Fibroblast of lung (primary cell): ENCODE data around the gene PODXL2. TPM values are rescaled to one million over a fixed set of nuclear protein-coding genes. Genes with fewer than 3 reads are reported as not detected.

ENCODE experiments used
- DNase-seq, 2 donors: peaks; one replicate each; pipeline versions ENCODE4 v3.0.0 to v3.0.0-alpha.2; 2010; ENCODE audit warnings: low read depth in 2 of 2
- H2AFZ ChIP-seq: 2 replicates; pipeline ENCODE4 v1.5.1; 2012; ENCODE audit warnings: low read length, control low read depth, inconsistent platforms
- H3K27ac ChIP-seq: 2 replicates; pipeline ENCODE4 v1.5.1; 2011; ENCODE audit warnings: low read length, control low read depth; ENCODE audit not compliant: insufficient read depth
- H3K27me3 ChIP-seq: 2 replicates; pipeline ENCODE4 v1.5.1; 2011; ENCODE audit warnings: mild to moderate bottlenecking, low read length; ENCODE audit not compliant: control insufficient read depth, insufficient read depth
- H3K36me3 ChIP-seq: 2 replicates; pipeline ENCODE4 v1.5.1; 2011; ENCODE audit warnings: low read length; ENCODE audit not compliant: control insufficient read depth, insufficient read depth
- H3K4me1 ChIP-seq: 2 replicates; pipeline ENCODE4 v1.5.1; 2011; ENCODE audit warnings: low read length; ENCODE audit not compliant: control insufficient read depth, insufficient read depth; ENCODE audit errors: extremely low read depth
- H3K4me2 ChIP-seq: 2 replicates; pipeline ENCODE4 v1.5.1; 2011; ENCODE audit warnings: low read length, control low read depth; ENCODE audit not compliant: insufficient read depth; ENCODE audit errors: extremely low read depth
- H3K4me3 ChIP-seq, 4 experiments: fragments of 200-600 bp in 1 of 4; sonication (generic) in 1 of 4; replicated peaks in 1 of 4; 2 replicates each; pipeline ENCODE4 v1.5.1; 2011 to 2016; ENCODE audit warnings: low read length in 4 of 4, low read depth in 3 of 4, mild to moderate bottlenecking in 3 of 4, control low read depth in 2 of 4, inconsistent platforms in 1 of 4, mixed read lengths in 1 of 4; ENCODE audit not compliant: insufficient read depth in 1 of 4; ENCODE audit errors: control extremely low read depth in 1 of 4
- H3K79me2 ChIP-seq: 2 replicates; pipeline ENCODE4 v1.5.1; 2012; ENCODE audit warnings: mild to moderate bottlenecking, low read length, inconsistent platforms; ENCODE audit not compliant: control insufficient read depth, insufficient read depth
- H3K9ac ChIP-seq: 2 replicates; pipeline ENCODE4 v1.5.1; 2011; ENCODE audit warnings: mild to moderate bottlenecking, low read length, control low read depth; ENCODE audit not compliant: insufficient read depth
- H3K9me3 ChIP-seq: 2 replicates; pipeline ENCODE4 v1.5.1; 2012; ENCODE audit warnings: low read depth, low read length; ENCODE audit not compliant: control insufficient read depth, insufficient read depth
- H4K20me1 ChIP-seq: 2 replicates; pipeline ENCODE4 v1.5.1; 2011; ENCODE audit warnings: low read length; ENCODE audit not compliant: control insufficient read depth, insufficient read depth; ENCODE audit errors: extremely low read depth
- CTCF ChIP-seq, 2 donors: IDR thresholded peaks in 1 of 2; conservative IDR thresholded peaks in 1 of 2; 1 replicate in 1 of 2; 2 replicates in 1 of 2; pipeline ENCODE4 v1.5.1; 2011 to 2012; ENCODE audit warnings: low read length in 2 of 2, control low read depth in 1 of 2, inconsistent platforms in 1 of 2, low read depth in 1 of 2, mild to moderate bottlenecking in 1 of 2
- EZH2 ChIP-seq: IDR thresholded peaks from 2 replicates; pipeline ENCODE4 v1.5.1; 2012; ENCODE audit warnings: low read length, control low read depth, mild to moderate bottlenecking; ENCODE audit errors: missing control alignments
- polyA plus RNA-seq, 2 donors: library from polyadenylated mRNA; depleted of rRNA in 1 of 2; stranded (reverse) in 1 of 2; unstranded in 1 of 2; fragments of >200 nt; gene quantifications; 2 replicates each; pipeline ENCODE4 v1.2.1, GENCODE V29; 2011 to 2012; ENCODE audit warnings: missing spikeins in 1 of 2
- total RNA-seq: library from RNA; depleted of rRNA; stranded (reverse); fragments of >200 nt; gene quantifications from 2 replicates; pipeline ENCODE4 v1.2.1, GENCODE V29; 2014

Gene PODXL2
- total and polyA plus RNA-seq, 2 donors (not counting 1 experiment from before 2014, with no cell fraction given): 0.50 to 0.98 TPM

DNA sequence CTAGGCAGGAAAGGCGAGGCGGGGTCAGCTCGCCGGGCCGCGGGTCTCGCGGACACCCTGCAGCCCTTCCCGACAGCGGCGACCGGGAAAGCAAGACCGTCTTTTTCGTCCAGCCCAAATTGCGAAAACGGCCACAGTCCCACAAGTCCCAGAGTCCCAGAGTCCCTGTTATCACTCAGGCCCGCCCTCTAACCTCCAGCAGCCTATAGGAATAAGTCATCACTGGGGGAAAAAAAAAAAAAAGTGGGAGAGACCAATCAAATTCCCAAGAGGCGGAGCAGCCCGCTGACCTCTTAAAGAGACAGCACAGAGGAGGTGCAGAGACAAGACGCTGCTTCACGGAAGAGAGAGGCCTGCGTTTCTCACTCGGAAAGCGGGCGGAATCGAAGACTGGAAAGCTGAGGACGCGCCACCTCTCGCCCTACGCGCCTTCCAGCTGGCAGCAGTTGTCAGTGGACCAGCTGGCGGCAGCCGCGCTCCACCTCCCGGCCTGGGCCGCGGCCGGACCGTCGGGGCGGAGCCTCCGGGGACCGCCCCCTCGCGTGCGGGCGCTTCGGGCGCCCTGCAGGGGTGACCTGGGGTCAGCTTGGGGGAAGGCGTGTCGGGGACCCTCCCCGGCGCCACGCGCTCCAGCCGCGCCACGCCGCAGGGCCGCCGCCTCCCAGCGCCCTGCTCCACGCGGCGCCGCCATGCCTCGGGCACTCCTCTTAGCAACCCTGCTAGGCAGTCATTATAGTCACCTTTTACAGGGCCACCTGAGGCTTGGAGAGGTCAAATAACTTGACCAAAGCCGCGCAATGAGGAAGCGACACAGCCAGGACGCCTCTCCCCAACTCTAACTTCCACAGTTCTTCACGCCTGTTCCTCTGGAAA lies 38.2 kb upstream of the PODXL2 start, which contains the start of gene TPRA1:
Gene TPRA1, minus strand, starts transcription at position 141 of the 873 bp plus-strand sequence. CDS start 10,587 bp downstream, outside the sequence.
- H3K36me3 ChIP-seq: no peaks in the 10 kb centered on the region
- peak within 1 kb of the TSS; percentile 94 for H3K9ac ChIP-seq
- peak within 1 kb of the TSS; percentile 78 for H3K27ac ChIP-seq
- H4K20me1 ChIP-seq: no peaks in the 10 kb centered on the region
- peaks cover 40% of the 10 kb centered on the region for H3K79me2 ChIP-seq
- peak within 1 kb of the TSS; percentile 83 for H2AFZ ChIP-seq
- H3K4me2 ChIP-seq: peak within 1 kb of the TSS; percentile 97
- H3K27me3 ChIP-seq: no peaks in the 10 kb centered on the region
- no peaks in the 10 kb centered on the region for H3K9me3 ChIP-seq
- DNase-seq: peak; percentile 97 to 98
- peak within 1 kb of the TSS; percentile 76 to 88 (median 82) for H3K4me3 ChIP-seq
- TF ChIP-seq EZH2: no peak
- no peak for TF ChIP-seq CTCF (conservative IDR thresholded peaks at IDR 0.05 in 1 of 2, IDR thresholded peaks at IDR 0.05 in 1 of 2; ENCODE audit: low read depth in 1 of 2, low read length in 2 of 2)
- peaks cover 17% of the 10 kb centered on the region for H3K4me1 ChIP-seq

GRCh38 chr3:127593178-127593577 lies 35.8 kb upstream of the PODXL2 start:
- Histone ChIP-seq H3K4me2 (no peak overlapping the region), H2AFZ (no peak overlapping the region), H3K27ac (no peak overlapping the region), H4K20me1 (no peaks in the 10 kb centered on the region), H3K27me3 (no peaks in the 10 kb centered on the region), H3K9me3 (no peaks in the 10 kb centered on the region), H3K9ac (no peak overlapping the region), H3K36me3 (no peaks in the 10 kb centered on the region), H3K4me1 (peaks cover 10% of the 10 kb centered on the region), H3K79me2 (peaks cover 18% of the 10 kb centered on the region), H3K4me3 (no peak overlapping the region)
- TF ChIP-seq CTCF (conservative IDR thresholded peaks at IDR 0.05 in 1 of 2, IDR thresholded peaks at IDR 0.05 in 1 of 2; ENCODE audit: low read depth in 1 of 2, low read length in 2 of 2) (no peak), EZH2 (no peak)
- no peak for DNase-seq

DNA sequence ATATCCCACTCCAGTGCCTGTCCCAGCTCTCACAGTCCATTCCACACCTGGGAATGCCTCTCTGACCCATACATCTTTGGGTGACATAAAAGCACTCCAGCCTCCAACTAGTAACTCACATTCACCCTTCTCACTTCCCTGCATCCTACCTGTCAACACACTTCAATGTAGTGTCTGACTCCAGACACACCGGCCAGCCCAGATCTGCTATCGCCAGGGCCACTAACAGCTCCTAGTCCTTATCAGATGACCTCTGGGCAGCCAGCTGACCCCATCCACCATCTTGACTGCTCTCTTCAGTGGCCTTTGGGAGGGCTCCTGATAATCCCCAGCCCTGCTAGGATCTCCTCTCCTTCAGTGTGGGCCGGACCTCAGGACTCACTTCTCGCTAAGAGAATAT lies 33.7 kb upstream of the PODXL2 start:
- Histone ChIP-seq H2AFZ (no peak overlapping the region), H3K27ac (no peak overlapping the region), H4K20me1 (no peaks in the 10 kb centered on the region), H3K36me3 (no peaks in the 10 kb centered on the region), H3K9ac (no peak overlapping the region), H3K4me1 (peaks cover 13% of the 10 kb centered on the region), H3K27me3 (no peaks in the 10 kb centered on the region), H3K9me3 (no peaks in the 10 kb centered on the region), H3K4me2 (no peak overlapping the region), H3K4me3 (no peak overlapping the region), H3K79me2 (peaks cover 10% of the 10 kb centered on the region)
- no peak for DNase-seq
- TF ChIP-seq EZH2 (no peak), CTCF (conservative IDR thresholded peaks at IDR 0.05 in 1 of 2, IDR thresholded peaks at IDR 0.05 in 1 of 2; ENCODE audit: low read depth in 1 of 2, low read length in 2 of 2) (no peak)
